Measurements from ENCODE around the gene LDLRAP1.

- TF ChIP-seq CTCF (IDR thresholded peaks at IDR 0.05) (no peak), EZH2 (IDR thresholded peaks at IDR 0.05) (no peak)
Observed at GRCh38 chr1:25593861-25594260, 50.5 kb downstream of the LDLRAP1 start.
